ENCODE measurements around the gene CYGB. TPM values are rescaled to one million over a fixed set of nuclear protein-coding genes. Genes with fewer than 3 reads are reported as not detected.
A peak's percentile ranks its signal among the peaks of the same experiment; 100 is the strongest.

The CYGB gene
- total and polyA plus RNA-seq, 9 of the 15 experiments (the other 6 are each of a cell fraction or from before 2014, with no cell fraction given), result 0.08 to 0.95 (median 0.18) TPM; not detected in 5

DNA sequence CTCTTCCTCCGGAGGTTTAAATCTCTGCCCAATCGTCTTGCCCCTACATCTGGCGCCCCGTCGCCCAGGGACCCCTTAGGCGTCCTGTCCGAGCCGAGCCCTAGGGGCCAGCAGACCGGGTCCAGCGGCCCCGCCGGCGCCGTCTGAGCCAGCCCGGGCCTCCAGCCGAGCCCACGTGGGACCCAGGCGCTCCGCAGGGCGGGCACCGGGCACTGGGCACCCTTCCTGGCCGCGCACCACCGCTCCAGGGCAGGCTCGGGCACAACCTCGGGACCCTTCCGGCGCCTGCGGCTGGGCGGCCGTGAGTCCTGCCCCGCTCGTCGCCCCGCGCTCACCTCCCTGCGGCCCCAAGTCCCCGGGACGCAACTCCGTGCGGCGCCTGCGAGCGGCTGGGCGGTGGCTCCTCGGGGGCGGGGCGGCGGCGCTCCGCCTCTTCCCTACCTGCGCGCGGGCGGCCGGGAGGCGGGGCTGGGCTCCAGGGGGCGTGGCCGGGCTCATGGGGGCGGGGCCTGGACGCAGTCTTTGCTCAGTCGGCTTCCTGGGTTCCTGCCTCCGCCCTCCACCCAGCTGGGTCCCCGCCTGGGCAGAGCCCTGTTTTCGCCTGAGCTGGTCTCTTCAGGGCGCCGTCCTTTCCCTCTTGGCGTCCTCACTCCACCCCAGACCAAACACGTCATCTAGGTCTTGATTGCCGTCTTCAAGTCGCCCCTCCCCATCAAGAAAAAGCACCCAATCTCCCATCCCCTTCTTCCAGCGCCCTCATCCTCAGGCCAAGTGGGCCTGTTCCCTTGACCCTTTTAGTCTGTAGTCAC lies 36.3 kb downstream of the CYGB start, which contains the start of gene RHBDF2 (continued):
- TF ChIP-seq RREB1 (CRISPR knock-in tag; IDR thresholded peaks at IDR 0.05) (no peak), CXXC5 (CRISPR knock-in tag; IDR thresholded peaks at IDR 0.05) (peak; percentile 79), POLR2H (tag; IDR thresholded peaks at IDR 0.05; ENCODE audit: low read depth) (no peak), CCNT2 (IDR thresholded peaks at IDR 0.05; ENCODE audit: borderline replicate concordance, extremely low read depth, insufficient read length, low read depth, low read length) (peak; percentile 65), TEAD1 (CRISPR knock-in tag; IDR thresholded peaks at IDR 0.05) (peak in 1 of 2 experiments; percentile 65; a peak in 1 of 4 replicates), TCFL5 (CRISPR knock-in tag; conservative IDR thresholded peaks at IDR 0.05) (no peak), E2F1 (CRISPR knock-in tag; IDR thresholded peaks at IDR 0.05) (0 out of 2 replicates have a peak, but pooled peaks have one; percentile 13), ETS1 (conservative IDR thresholded peaks at IDR 0.05; ENCODE audit: control insufficient read depth, low read depth, low read length) (peak; percentile 68; the same call in 1 of the 2 replicates), TEAD2 (tag; IDR thresholded peaks at IDR 0.05) (no peak)
- TF ChIP-seq, protein P1, sequence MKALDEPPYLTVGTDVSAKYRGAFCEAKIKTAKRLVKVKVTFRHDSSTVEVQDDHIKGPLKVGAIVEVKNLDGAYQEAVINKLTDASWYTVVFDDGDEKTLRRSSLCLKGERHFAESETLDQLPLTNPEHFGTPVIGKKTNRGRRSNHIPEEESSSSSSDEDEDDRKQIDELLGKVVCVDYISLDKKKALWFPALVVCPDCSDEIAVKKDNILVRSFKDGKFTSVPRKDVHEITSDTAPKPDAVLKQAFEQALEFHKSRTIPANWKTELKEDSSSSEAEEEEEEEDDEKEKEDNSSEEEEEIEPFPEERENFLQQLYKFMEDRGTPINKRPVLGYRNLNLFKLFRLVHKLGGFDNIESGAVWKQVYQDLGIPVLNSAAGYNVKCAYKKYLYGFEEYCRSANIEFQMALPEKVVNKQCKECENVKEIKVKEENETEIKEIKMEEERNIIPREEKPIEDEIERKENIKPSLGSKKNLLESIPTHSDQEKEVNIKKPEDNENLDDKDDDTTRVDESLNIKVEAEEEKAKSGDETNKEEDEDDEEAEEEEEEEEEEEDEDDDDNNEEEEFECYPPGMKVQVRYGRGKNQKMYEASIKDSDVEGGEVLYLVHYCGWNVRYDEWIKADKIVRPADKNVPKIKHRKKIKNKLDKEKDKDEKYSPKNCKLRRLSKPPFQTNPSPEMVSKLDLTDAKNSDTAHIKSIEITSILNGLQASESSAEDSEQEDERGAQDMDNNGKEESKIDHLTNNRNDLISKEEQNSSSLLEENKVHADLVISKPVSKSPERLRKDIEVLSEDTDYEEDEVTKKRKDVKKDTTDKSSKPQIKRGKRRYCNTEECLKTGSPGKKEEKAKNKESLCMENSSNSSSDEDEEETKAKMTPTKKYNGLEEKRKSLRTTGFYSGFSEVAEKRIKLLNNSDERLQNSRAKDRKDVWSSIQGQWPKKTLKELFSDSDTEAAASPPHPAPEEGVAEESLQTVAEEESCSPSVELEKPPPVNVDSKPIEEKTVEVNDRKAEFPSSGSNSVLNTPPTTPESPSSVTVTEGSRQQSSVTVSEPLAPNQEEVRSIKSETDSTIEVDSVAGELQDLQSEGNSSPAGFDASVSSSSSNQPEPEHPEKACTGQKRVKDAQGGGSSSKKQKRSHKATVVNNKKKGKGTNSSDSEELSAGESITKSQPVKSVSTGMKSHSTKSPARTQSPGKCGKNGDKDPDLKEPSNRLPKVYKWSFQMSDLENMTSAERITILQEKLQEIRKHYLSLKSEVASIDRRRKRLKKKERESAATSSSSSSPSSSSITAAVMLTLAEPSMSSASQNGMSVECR (CRISPR knock-in tag; IDR thresholded peaks at IDR 0.05), result peak; percentile 82; the same call in 1 of the 2 replicates
- TF ChIP-seq, protein P2, sequence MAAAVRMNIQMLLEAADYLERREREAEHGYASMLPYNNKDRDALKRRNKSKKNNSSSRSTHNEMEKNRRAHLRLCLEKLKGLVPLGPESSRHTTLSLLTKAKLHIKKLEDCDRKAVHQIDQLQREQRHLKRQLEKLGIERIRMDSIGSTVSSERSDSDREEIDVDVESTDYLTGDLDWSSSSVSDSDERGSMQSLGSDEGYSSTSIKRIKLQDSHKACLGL (CRISPR knock-in tag; IDR thresholded peaks at IDR 0.05; ENCODE audit: borderline replicate concordance, poor library complexity, severe bottlenecking), result no peak

All from K562 (cell line).